GM18508 (cell line): Measurements from ENCODE around the gene PTPDC1.

Experiments used
- ATAC-seq: cut with Tn5 transposase; IDR thresholded peaks from one replicate; pipeline ENCODE4 v1.9.1; 2021; ENCODE audit warnings: moderate number of reproducible peaks; ENCODE audit not compliant: insufficient read depth, unreplicated experiment

PTPDC1 gene, protein sequence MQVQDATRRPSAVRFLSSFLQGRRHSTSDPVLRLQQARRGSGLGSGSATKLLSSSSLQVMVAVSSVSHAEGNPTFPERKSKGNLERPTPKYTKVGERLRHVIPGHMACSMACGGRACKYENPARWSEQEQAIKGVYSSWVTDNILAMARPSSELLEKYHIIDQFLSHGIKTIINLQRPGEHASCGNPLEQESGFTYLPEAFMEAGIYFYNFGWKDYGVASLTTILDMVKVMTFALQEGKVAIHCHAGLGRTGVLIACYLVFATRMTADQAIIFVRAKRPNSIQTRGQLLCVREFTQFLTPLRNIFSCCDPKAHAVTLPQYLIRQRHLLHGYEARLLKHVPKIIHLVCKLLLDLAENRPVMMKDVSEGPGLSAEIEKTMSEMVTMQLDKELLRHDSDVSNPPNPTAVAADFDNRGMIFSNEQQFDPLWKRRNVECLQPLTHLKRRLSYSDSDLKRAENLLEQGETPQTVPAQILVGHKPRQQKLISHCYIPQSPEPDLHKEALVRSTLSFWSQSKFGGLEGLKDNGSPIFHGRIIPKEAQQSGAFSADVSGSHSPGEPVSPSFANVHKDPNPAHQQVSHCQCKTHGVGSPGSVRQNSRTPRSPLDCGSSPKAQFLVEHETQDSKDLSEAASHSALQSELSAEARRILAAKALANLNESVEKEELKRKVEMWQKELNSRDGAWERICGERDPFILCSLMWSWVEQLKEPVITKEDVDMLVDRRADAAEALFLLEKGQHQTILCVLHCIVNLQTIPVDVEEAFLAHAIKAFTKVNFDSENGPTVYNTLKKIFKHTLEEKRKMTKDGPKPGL

DNA sequence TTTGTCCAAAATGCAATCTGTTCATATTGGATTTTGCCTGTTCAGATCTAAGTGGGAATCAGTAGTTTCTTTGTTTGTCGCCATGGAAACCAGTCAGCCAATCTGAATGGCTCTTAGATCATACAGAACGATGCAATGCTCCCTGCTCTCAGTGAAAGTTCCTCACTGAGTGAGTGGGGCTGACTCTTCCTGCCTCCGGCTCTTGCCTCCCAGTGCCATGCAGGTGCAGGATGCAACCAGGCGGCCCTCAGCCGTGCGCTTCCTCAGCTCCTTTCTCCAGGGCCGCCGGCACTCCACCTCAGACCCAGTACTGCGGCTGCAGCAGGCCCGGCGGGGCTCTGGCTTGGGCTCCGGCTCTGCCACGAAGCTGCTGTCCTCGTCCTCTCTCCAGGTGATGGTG, at the start of gene PTPDC1:
PTPDC1 (plus strand) TSS at position 151 of the 400 bp plus-strand sequence; CDS start at position 218, 67 bp downstream.
- no peak for ATAC-seq

- no peak for ATAC-seq
Measured at GRCh38 chr9:94034511-94034910, 49.8 kb upstream of the PTPDC1 start.

GRCh38 chr9:94039786-94040185, 44.5 kb upstream of the PTPDC1 start:
- no peak for ATAC-seq

- ATAC-seq, result no peak
Measured at GRCh38 chr9:94042516-94043360, 41.5 kb upstream of the PTPDC1 start.

GRCh38 chr9:94054716-94055115, 29.5 kb upstream of the PTPDC1 start:
- ATAC-seq, result no peak

- no peak for ATAC-seq
Measured at GRCh38 chr9:94056442-94056974, 27.8 kb upstream of the PTPDC1 start.

- no peak for ATAC-seq
Measured at GRCh38 chr9:94057918-94058317, 26.3 kb upstream of the PTPDC1 start.

DNA sequence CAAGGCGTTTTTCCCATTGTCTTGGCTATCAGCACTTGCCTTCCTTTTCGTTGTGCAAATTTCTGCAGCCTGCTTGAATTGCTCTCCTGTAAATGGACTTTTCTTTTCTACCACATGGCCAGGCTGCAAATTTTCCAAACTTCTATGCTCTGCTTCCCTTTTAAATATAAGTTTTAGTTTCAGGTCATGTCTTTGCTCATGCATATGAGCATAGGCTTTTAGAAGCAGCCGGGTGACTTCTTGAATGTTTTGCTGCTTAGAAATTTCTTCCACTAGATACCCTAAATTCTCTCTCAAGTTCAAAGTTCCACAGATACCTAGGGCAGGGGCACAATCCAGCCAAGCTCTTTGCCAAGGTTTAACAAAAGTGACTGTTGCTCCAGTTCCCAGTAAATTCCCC, 22.4 kb upstream of the PTPDC1 start:
- no peak for ATAC-seq

GRCh38 chr9:94065535-94065961, 18.7 kb upstream of the PTPDC1 start:
- ATAC-seq, result no peak

DNA sequence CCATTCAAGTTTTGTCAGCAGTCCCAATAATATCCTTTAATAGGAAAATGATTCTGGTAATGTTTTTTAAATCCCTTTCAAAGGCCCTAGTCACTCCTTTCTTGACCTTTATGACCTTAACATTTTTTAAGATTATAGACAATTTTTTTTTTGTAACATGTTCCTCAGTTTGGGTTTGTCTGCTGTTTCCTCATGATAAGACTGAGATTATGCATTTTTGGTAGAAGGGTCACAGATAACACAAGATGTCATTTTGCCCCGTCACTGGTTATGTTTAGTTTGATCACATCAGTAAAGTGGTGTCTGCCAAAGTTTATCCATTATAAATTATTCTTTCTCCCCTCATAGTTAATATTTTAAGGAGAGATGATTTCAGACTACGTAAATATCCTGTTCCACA, 16.0 kb upstream of the PTPDC1 start:
- no peak for ATAC-seq

DNA sequence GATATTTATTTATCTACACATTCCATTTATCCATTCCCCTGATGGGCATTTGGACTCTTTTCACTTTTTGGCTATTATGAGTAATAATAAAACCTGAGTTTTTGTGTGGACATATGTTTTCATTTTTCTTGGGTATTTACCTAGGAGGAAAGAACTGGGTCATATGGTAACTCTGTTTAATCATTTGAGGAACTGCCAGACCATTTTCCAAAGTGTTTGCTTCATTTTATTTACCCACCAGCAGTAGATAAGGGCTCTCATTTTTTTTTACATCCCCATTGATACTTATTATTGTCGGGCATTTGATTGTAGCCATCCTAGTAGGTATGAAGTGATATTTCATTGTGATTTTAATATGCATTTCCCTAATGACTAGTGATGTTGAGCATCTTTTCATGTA, 7.7 kb upstream of the PTPDC1 start:
- no peak for ATAC-seq

GRCh38 chr9:94078086-94078485, 6.2 kb upstream of the PTPDC1 start:
- ATAC-seq, result no peak

- ATAC-seq, result no peak
Measured at GRCh38 chr9:94079236-94079635, 5.0 kb upstream of the PTPDC1 start.

DNA sequence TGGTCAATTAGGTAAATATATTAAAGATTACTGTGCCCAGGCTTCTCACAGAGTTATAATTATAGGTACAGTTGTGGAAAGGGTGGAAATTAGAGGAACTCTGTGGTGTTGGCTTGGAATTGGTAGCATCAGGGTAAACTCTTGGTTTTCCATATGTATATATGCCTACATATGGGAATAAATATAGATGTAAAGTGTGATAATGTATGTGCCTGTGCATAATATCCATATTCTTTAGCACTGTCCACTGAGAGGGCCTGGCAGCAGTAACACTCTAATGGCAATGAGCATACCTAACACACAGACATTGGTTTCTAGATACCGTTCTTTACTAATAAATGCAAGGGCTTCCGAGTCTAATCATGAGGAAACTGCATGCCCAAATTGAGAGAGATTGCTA, 4.0 kb upstream of the PTPDC1 start:
- ATAC-seq, result no peak

DNA sequence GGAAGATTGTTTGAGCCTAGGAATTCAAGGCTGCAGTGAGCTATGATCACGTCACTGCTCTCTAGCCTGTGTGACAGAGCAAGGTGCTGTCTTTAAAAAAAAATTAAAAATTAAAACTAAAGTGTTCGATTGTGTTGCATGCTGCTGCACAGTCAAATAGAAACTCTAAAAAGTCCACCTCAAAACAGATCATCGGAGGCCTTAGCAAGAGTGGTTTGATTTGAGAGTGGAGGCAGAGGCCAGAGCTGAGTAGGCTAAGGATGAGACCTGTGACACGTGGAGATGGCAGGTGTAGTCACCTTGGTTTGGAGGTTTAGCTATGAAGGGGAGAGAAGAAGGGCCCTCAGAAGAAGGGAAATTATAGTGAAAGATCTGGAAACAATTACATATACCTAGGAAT, 2.8 kb upstream of the PTPDC1 start:
- no peak for ATAC-seq

DNA sequence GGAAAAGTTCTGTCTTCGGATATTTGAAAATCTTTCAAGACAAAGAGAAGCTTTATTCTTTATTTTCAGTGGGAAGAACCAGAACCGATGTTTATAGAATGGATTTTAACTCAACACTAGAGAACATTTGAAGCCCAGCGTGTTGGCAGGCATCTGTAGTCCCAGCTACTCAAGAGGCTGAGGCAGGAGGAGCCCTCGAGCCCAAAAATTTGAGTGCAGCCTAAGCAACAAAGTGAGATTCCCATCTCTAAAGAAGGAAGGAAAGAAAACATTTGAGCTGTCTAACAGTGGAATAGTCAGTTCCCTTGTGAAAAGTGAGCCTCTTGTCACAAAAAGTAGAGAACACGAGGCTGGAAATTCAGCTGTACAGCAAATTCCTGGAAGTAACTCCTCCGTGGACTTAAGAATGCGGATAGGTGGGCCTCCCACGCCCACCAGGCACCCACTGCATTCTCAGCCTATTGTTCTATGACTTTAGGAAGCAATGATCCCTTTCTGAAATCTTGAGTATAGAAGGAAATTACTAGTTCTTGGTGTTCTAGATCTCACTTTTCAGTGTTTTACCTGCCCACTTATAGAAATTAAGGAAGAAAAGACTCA, 2.3 kb upstream of the PTPDC1 start:
- ATAC-seq, result no peak

DNA sequence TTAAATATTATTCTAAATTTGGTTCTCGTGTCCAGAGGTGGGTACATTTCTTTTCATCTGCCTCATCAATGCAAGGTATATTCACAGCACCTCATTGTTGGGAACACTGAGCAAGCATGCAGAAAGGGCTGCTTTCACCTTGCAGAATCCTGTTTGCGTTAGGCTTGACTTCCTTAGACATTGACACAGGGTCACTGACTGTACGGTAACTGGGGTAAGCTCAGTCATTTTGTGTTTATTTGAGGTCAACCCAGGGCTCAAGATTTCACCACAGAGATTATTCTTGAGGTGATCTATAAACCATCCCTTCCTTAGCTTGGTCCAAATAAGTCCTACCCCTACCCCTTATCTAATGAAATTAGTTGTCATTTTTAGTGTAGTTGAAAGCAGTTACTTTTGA, 1.7 kb upstream of the PTPDC1 start:
- ATAC-seq, result no peak

DNA sequence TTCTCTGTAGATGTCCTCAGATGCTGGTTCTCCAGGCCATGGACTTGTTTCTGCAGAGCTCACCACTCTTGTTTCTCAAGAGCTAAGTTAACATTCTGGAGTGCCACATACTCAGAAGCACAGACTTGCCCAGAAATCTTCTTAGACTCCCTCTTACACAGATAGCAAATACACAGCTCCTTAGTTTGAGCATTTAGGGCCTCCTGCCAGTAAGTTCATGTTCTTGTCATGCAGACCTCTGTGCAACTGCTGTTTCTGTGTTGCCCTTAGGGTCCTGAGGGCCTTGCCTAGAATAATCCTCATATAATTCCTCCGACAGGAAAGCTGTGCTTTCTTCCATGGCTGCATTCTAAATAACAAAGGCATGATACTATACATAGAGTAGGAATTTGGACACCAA, 1.3 kb upstream of the PTPDC1 start:
- ATAC-seq, result no peak

DNA sequence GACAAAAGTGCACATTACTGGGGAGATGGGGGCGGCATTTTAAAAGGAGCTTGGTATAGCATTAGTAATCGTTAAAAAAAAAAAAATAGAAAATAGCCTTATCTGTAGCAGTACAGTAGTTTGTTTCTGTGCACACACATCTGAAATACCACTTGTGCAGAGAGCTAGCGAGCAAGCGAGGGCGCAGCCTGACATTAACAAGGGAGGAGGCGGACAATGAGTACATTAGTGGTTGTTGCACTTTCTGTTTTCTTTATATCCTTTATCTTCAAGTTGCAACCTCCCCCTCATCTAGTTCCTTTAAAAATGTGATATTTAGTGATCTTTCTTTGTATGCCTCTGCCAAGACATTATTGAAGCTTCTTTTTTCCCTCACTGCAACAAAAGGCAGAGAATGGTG, 880 bp upstream of the PTPDC1 start:
- ATAC-seq, result no peak

DNA sequence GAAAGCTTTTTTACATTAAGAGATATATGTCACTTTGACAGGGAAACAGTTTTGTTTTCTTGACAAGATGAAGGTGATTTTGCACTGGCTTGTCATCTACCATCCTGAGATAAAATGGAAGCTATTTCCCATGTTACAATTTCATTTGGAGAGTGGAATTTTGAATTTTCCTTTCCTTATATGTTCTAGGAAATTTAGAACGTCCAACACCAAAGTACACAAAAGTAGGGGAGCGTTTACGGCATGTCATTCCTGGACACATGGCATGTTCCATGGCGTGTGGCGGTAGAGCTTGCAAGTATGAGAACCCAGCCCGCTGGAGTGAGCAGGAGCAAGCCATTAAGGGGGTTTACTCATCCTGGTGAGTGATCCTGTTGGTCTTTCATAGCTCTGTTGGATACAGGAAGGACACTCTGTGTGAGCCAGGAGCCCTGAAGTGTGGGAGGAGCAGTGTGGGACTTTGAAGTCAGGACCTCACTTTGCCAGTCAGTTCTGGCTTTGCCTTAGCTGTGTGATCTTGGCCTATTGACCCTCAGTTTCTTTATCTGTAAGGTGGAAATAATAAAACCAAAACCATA, 887 bp downstream of the PTPDC1 start:
- no peak for ATAC-seq
